Activated CD8-positive, alpha-beta T cell treated with anti-CD3 and anti-CD28 coated beads, Interleukin-2, amount 10 ng/mL, durations not matched to agents 7 days and 5 days (primary cell): ENCODE measurements around the gene PAX5. TPM values are rescaled to one million over a fixed set of nuclear protein-coding genes. Genes with fewer than 3 reads are reported as not detected.
A peak's percentile ranks its signal among the peaks of the same experiment; 100 is the strongest.
"Not testable (repeated sequence)": the region's sequence is repeated elsewhere in the genome, so short reads cannot be mapped to it uniquely, and the experiment has no call there.

Source experiments
- ATAC-seq: fragments of 150-1000 bp; cut with Tn5 transposase; one replicate; pipeline ENCODE4 v1.10.0; 2021; ENCODE audit warnings: moderate library complexity
- CTCF ChIA-PET: fragments of 350-600 bp; sonication (Branson Sonifier 250); formaldehyde crosslinking; loops from one replicate; lab custom pipeline; 2021; ENCODE audit warnings: antibody characterized with exemption; lab: Charles Lee
- POLR2A ChIA-PET: fragments of 350-600 bp; sonication (Branson Sonifier 250); formaldehyde crosslinking; loops from one replicate; lab custom pipeline; 2021; ENCODE audit warnings: antibody characterized with exemption; lab: Charles Lee
- DNase-seq: peaks from one replicate; pipeline ENCODE4 v3.0.0-alpha.2; 2020
- H3K27ac Mint-ChIP-seq: one replicate; pipeline ENCODE4 v1.8.0; 2021; ENCODE audit warnings: mild to moderate bottlenecking, mixed read lengths
- H3K27me3 Mint-ChIP-seq: one replicate; pipeline ENCODE4 v1.8.0; 2021; ENCODE audit warnings: low read depth, mixed read lengths
- H3K36me3 Mint-ChIP-seq: one replicate; pipeline ENCODE4 v1.8.0; 2021; ENCODE audit warnings: low read depth, mixed read lengths
- H3K4me1 Mint-ChIP-seq: one replicate; pipeline ENCODE4 v1.8.0; 2021; ENCODE audit warnings: low read depth, mixed read lengths
- H3K4me3 Mint-ChIP-seq: one replicate; pipeline ENCODE4 v1.8.0; 2021; ENCODE audit warnings: mild to moderate bottlenecking, mixed read lengths
- H3K9me3 Mint-ChIP-seq: one replicate; pipeline ENCODE4 v1.8.0; 2022; ENCODE audit warnings: mixed read lengths; ENCODE audit not compliant: insufficient read depth
- total RNA-seq, 2 experiments: library from RNA; stranded (reverse); gene quantifications; one replicate each; pipeline ENCODE4 v1.2.3, GENCODE V29; 2021

Gene PAX5
- total RNA-seq, 2 experiments from 2014 or later: 0.34 to 0.45 TPM

- H3K27me3 Mint-ChIP-seq: peaks cover 50% of the 10 kb centered on the region
- ATAC-seq: no peak
Observed at GRCh38 chr9:37056046-37056920, 22.2 kb upstream of the PAX5 start.

GRCh38 chr9:37054363-37054720 lies 20.3 kb upstream of the PAX5 start:
- H3K4me1 Mint-ChIP-seq, ATAC-seq, H3K36me3 Mint-ChIP-seq, DNase-seq, H3K27ac Mint-ChIP-seq, H3K4me3 Mint-ChIP-seq, CTCF ChIA-PET, H3K9me3 Mint-ChIP-seq: not testable (repeated sequence)
- POLR2A ChIA-PET: interaction anchor here (0.6 kb wide), 1 partner anchor 142 kb away, joined by 3 read pairs; no protein-coding TSS in a partner anchor
- H3K27me3 Mint-ChIP-seq: peaks cover 59% of the 10 kb centered on the region

More at GRCh38 chr9:37056046-37056920, 22.2 kb upstream of the PAX5 start:
- H3K4me1 Mint-ChIP-seq: no peaks in the 10 kb centered on the region
- no peak for DNase-seq
- CTCF ChIA-PET: no interaction called here
- no peak overlapping the region for H3K27ac Mint-ChIP-seq
- no peaks in the 10 kb centered on the region for H3K36me3 Mint-ChIP-seq
- H3K4me3 Mint-ChIP-seq: no peak overlapping the region
- no peaks in the 10 kb centered on the region for H3K9me3 Mint-ChIP-seq
- POLR2A ChIA-PET: interaction anchor here (0.7 kb wide), 1 partner anchor 114 kb away, joined by 3 read pairs; no protein-coding TSS in a partner anchor

- ATAC-seq: no peak
- ChIA-PET POLR2A (no interaction called here), CTCF (no interaction called here)
- Mint-ChIP-seq H3K27ac (no peak overlapping the region), H3K36me3 (no peaks in the 10 kb centered on the region), H3K27me3 (peaks cover 56% of the 10 kb centered on the region), H3K9me3 (no peaks in the 10 kb centered on the region), H3K4me1 (no peaks in the 10 kb centered on the region), H3K4me3 (no peak overlapping the region)
- DNase-seq: no peak
Observed at GRCh38 chr9:37053684-37054362, 19.8 kb upstream of the PAX5 start.

- DNase-seq (no peak), ATAC-seq (no peak)
- Mint-ChIP-seq H3K36me3 (no peaks in the 10 kb centered on the region), H3K4me1 (no peaks in the 10 kb centered on the region), H3K27me3 (peaks cover 49% of the 10 kb centered on the region), H3K27ac (no peak overlapping the region), H3K4me3 (no peak overlapping the region), H3K9me3 (no peaks in the 10 kb centered on the region)
- POLR2A ChIA-PET: interaction anchor here (0.6 kb wide), 1 partner anchor 1423 kb away, joined by 3 read pairs; no protein-coding TSS in a partner anchor
- CTCF ChIA-PET: no interaction called here
Observed at GRCh38 chr9:37046683-37047082, 12.6 kb upstream of the PAX5 start.

GRCh38 chr9:37042421-37042820 lies 8.4 kb upstream of the PAX5 start:
- Mint-ChIP-seq H3K27ac (no peak overlapping the region), H3K9me3 (no peaks in the 10 kb centered on the region), H3K4me1 (peaks cover 10% of the 10 kb centered on the region), H3K36me3 (peaks cover 3% of the 10 kb centered on the region), H3K4me3 (no peak overlapping the region), H3K27me3 (peaks cover 72% of the 10 kb centered on the region)
- no peak for ATAC-seq
- CTCF ChIA-PET: no interaction called here
- DNase-seq: no peak
- POLR2A ChIA-PET: no interaction called here

- Mint-ChIP-seq H3K27me3 (peaks cover 73% of the 10 kb centered on the region), H3K4me1 (peaks cover 25% of the 10 kb centered on the region), H3K9me3 (no peaks in the 10 kb centered on the region), H3K4me3 (no peak overlapping the region), H3K36me3 (peaks cover 3% of the 10 kb centered on the region), H3K27ac (no peak overlapping the region)
- ChIA-PET CTCF (no interaction called here), POLR2A (no interaction called here)
- no peak for DNase-seq
- ATAC-seq: no peak
Observed at GRCh38 chr9:37040508-37041127, 6.5 kb upstream of the PAX5 start.

GRCh38 chr9:37038943-37039464 lies 4.9 kb upstream of the PAX5 start:
- Mint-ChIP-seq H3K4me1 (peaks cover 36% of the 10 kb centered on the region), H3K4me3 (no peak overlapping the region), H3K27me3 (peaks cover 77% of the 10 kb centered on the region), H3K27ac (no peak overlapping the region), H3K9me3 (no peaks in the 10 kb centered on the region), H3K36me3 (peaks cover 5% of the 10 kb centered on the region)
- ChIA-PET POLR2A (no interaction called here), CTCF (no interaction called here)
- DNase-seq: no peak
- no peak for ATAC-seq

GRCh38 chr9:37038302-37038942 lies 4.4 kb upstream of the PAX5 start:
- peaks cover 77% of the 10 kb centered on the region for H3K27me3 Mint-ChIP-seq
- no peak overlapping the region for H3K27ac Mint-ChIP-seq
- H3K36me3 Mint-ChIP-seq: peaks cover 5% of the 10 kb centered on the region
- ChIA-PET POLR2A (no interaction called here), CTCF (no interaction called here)
- H3K4me3 Mint-ChIP-seq: peak overlapping the region; percentile 19
- DNase-seq (no peak), ATAC-seq (no peak)
- no peaks in the 10 kb centered on the region for H3K9me3 Mint-ChIP-seq
- peaks cover 36% of the 10 kb centered on the region for H3K4me1 Mint-ChIP-seq

- H3K27me3 Mint-ChIP-seq: peaks cover 80% of the 10 kb centered on the region
- no peak overlapping the region for H3K27ac Mint-ChIP-seq
- CTCF ChIA-PET: interaction anchor here (0.7 to 1.0 kb wide), 3 partner anchors 250 to 291 kb away, joined by 3 read pairs; no protein-coding TSS in a partner anchor
- POLR2A ChIA-PET: no interaction called here
- peak overlapping the region; percentile 71 for H3K4me3 Mint-ChIP-seq
- no peaks in the 10 kb centered on the region for H3K9me3 Mint-ChIP-seq
- DNase-seq (no peak), ATAC-seq (peak; percentile 9)
- peaks cover 5% of the 10 kb centered on the region for H3K36me3 Mint-ChIP-seq
- H3K4me1 Mint-ChIP-seq: peaks cover 36% of the 10 kb centered on the region
Observed at GRCh38 chr9:37037503-37038301, 3.6 kb upstream of the PAX5 start.

GRCh38 chr9:37036776-37037502 lies 2.9 kb upstream of the PAX5 start:
- Mint-ChIP-seq H3K4me3 (peak overlapping the region; percentile 71), H3K27me3 (peaks cover 85% of the 10 kb centered on the region), H3K27ac (peak overlapping the region; percentile 2), H3K9me3 (no peaks in the 10 kb centered on the region), H3K4me1 (peaks cover 36% of the 10 kb centered on the region), H3K36me3 (peaks cover 5% of the 10 kb centered on the region)
- ChIA-PET CTCF (interaction anchor here (0.6 to 1.0 kb wide), 4 partner anchors 8 to 292 kb away, joined by 3 read pairs; no protein-coding TSS in a partner anchor), POLR2A (interaction anchor here (0.6 kb wide), 1 partner anchor 10 kb away, joined by 4 read pairs; no protein-coding TSS in a partner anchor)
- DNase-seq: peak; percentile 50
- peak; percentile 60 for ATAC-seq
